Measurements from ENCODE around the gene IVL.

IVL gene

GRCh38 chr1:152876827-152877226, 31.5 kb upstream of the IVL start:
- Mint-ChIP-seq H3K4me3 (no peak overlapping the region), H3K27ac (no peak overlapping the region), H3K36me3 (ENCODE audit: low read depth) (no peaks in the 10 kb centered on the region), H3K9me3 (peaks cover 43% of the 10 kb centered on the region), H3K27me3 (ENCODE audit: low read depth, poor library complexity) (peaks cover 4% of the 10 kb centered on the region), H3K4me1 (no peaks in the 10 kb centered on the region)
- DNase-seq = no peak
- TF ChIP-seq CTCF (IDR thresholded peaks at IDR 0.05) = no peak

- H3K27me3 Mint-ChIP-seq (ENCODE audit: low read depth, poor library complexity) = peaks cover 2% of the 10 kb centered on the region
- no peaks in the 10 kb centered on the region for H3K4me1 Mint-ChIP-seq
- H3K27ac Mint-ChIP-seq = no peak within 1 kb of the TSS
- no peak within 1 kb of the TSS for H3K4me3 Mint-ChIP-seq
- no peaks in the 10 kb centered on the region for H3K36me3 Mint-ChIP-seq (ENCODE audit: low read depth)
- H3K9me3 Mint-ChIP-seq = peaks cover 53% of the 10 kb centered on the region
- peak; percentile 10 for DNase-seq
- no peak for TF ChIP-seq CTCF (IDR thresholded peaks at IDR 0.05)
Observed at GRCh38 chr1:152878042-152878441, 30.3 kb upstream of the IVL start, which contains the start of gene SMCP. TSS of gene SMCP (plus strand) at chr1:152878322. CDS start at chr1:152884423, 6,101 bp downstream.

- Mint-ChIP-seq H3K9me3 (peaks cover 68% of the 10 kb centered on the region), H3K27ac (no peak overlapping the region), H3K36me3 (ENCODE audit: low read depth) (no peaks in the 10 kb centered on the region), H3K4me3 (no peak overlapping the region), H3K27me3 (ENCODE audit: low read depth, poor library complexity) (peaks cover 2% of the 10 kb centered on the region), H3K4me1 (no peaks in the 10 kb centered on the region)
- no peak for DNase-seq
- no peak for TF ChIP-seq CTCF (IDR thresholded peaks at IDR 0.05)
Observed at GRCh38 chr1:152879559-152880198, 28.7 kb upstream of the IVL start.

GRCh38 chr1:152880316-152880715, 28.0 kb upstream of the IVL start:
- Mint-ChIP-seq H3K36me3 (ENCODE audit: low read depth) (no peaks in the 10 kb centered on the region), H3K27me3 (ENCODE audit: low read depth, poor library complexity) (peaks cover 2% of the 10 kb centered on the region), H3K9me3 (peaks cover 75% of the 10 kb centered on the region), H3K4me1 (no peaks in the 10 kb centered on the region), H3K4me3 (no peak overlapping the region), H3K27ac (no peak overlapping the region)
- TF ChIP-seq CTCF (IDR thresholded peaks at IDR 0.05) = no peak
- no peak for DNase-seq

GRCh38 chr1:152880907-152881306, 27.4 kb upstream of the IVL start:
- Mint-ChIP-seq H3K27ac (no peak overlapping the region), H3K36me3 (ENCODE audit: low read depth) (no peaks in the 10 kb centered on the region), H3K9me3 (peaks cover 81% of the 10 kb centered on the region), H3K27me3 (ENCODE audit: low read depth, poor library complexity) (peaks cover 2% of the 10 kb centered on the region), H3K4me1 (no peaks in the 10 kb centered on the region), H3K4me3 (no peak overlapping the region)
- no peak for DNase-seq
- TF ChIP-seq CTCF (IDR thresholded peaks at IDR 0.05) = no peak

GRCh38 chr1:152884085-152884484, 24.3 kb upstream of the IVL start:
- H3K4me3 Mint-ChIP-seq = no peak overlapping the region
- H3K4me1 Mint-ChIP-seq = no peaks in the 10 kb centered on the region
- H3K27me3 Mint-ChIP-seq (ENCODE audit: low read depth, poor library complexity) = peaks cover 4% of the 10 kb centered on the region
- TF ChIP-seq CTCF (IDR thresholded peaks at IDR 0.05) = no peak
- no peak for DNase-seq
- no peaks in the 10 kb centered on the region for H3K36me3 Mint-ChIP-seq (ENCODE audit: low read depth)
- H3K9me3 Mint-ChIP-seq = peaks cover 77% of the 10 kb centered on the region
- H3K27ac Mint-ChIP-seq = no peak overlapping the region

Data from nephron progenitor cell (in vitro differentiated cells).